ENCODE results near the gene GUCY1A2.

Gene GUCY1A2

GRCh38 chr11:106717222-106717621, 301.1 kb downstream of the GUCY1A2 start:
- no peak for TF ChIP-seq CTCF (IDR thresholded peaks at IDR 0.05; ENCODE audit: control extremely low read depth, extremely low read depth, low read depth, missing control alignments)
- no peak for DNase-seq (ENCODE audit: extremely low spot score)
- ChIA-PET CTCF (interaction anchor here (1.1 to 1.3 kb wide), 4 partner anchors 14 to 630 kb away, joined by 3 read pairs; no protein-coding TSS in a partner anchor), POLR2A (interaction anchor here (0.8 kb wide), 1 partner anchor 721 kb away, joined by 4 read pairs; no protein-coding TSS in a partner anchor)

GRCh38 chr11:106714199-106714598, 304.1 kb downstream of the GUCY1A2 start:
- POLR2A ChIA-PET, result no interaction called here
- no peak for TF ChIP-seq CTCF (IDR thresholded peaks at IDR 0.05; ENCODE audit: control extremely low read depth, extremely low read depth, low read depth, missing control alignments)
- CTCF ChIA-PET, result no interaction called here
- no peak for DNase-seq (ENCODE audit: extremely low spot score)

- no peak for DNase-seq (ENCODE audit: extremely low spot score)
- CTCF ChIA-PET, result no interaction called here
- POLR2A ChIA-PET, result no interaction called here
- TF ChIP-seq CTCF (IDR thresholded peaks at IDR 0.05; ENCODE audit: control extremely low read depth, extremely low read depth, low read depth, missing control alignments), result no peak
Measured at GRCh38 chr11:106708348-106708747, 309.9 kb downstream of the GUCY1A2 start.

GRCh38 chr11:106706355-106706754, 311.9 kb downstream of the GUCY1A2 start:
- DNase-seq (ENCODE audit: extremely low spot score), result no peak
- no peak for TF ChIP-seq CTCF (IDR thresholded peaks at IDR 0.05; ENCODE audit: control extremely low read depth, extremely low read depth, low read depth, missing control alignments)
- ChIA-PET CTCF (interaction anchor here (1.5 kb wide), 1 partner anchor 14 kb away, joined by 3 read pairs; no protein-coding TSS in a partner anchor), POLR2A (no interaction called here)

GRCh38 chr11:106702805-106703204, 315.5 kb downstream of the GUCY1A2 start:
- ChIA-PET CTCF (interaction anchor here (1.4 kb wide), 1 partner anchor 18 kb away, joined by 3 read pairs; no protein-coding TSS in a partner anchor), POLR2A (no interaction called here)
- DNase-seq (ENCODE audit: extremely low spot score), result no peak
- TF ChIP-seq CTCF (IDR thresholded peaks at IDR 0.05; ENCODE audit: control extremely low read depth, extremely low read depth, low read depth, missing control alignments), result no peak

- ChIA-PET CTCF (no interaction called here), POLR2A (no interaction called here)
- DNase-seq (ENCODE audit: extremely low spot score), result no peak
- no peak for TF ChIP-seq CTCF (IDR thresholded peaks at IDR 0.05; ENCODE audit: control extremely low read depth, extremely low read depth, low read depth, missing control alignments)
Measured at GRCh38 chr11:106697058-106697457, 321.2 kb downstream of the GUCY1A2 start.

- CTCF ChIA-PET, result no interaction called here
- no peak for TF ChIP-seq CTCF (IDR thresholded peaks at IDR 0.05; ENCODE audit: control extremely low read depth, extremely low read depth, low read depth, missing control alignments)
- DNase-seq (ENCODE audit: extremely low spot score), result no peak
- POLR2A ChIA-PET, result no interaction called here
Measured at GRCh38 chr11:106695506-106695905, 322.8 kb downstream of the GUCY1A2 start.

All from GM10248 (cell line).